GM19395 (cell line): ENCODE results near the gene ZNF366.

ENCODE experiments used
- ATAC-seq: cut with Tn5 transposase; IDR thresholded peaks from one replicate; pipeline ENCODE4 v1.9.1; 2021; ENCODE audit warnings: mild to moderate bottlenecking, moderate library complexity; ENCODE audit not compliant: unreplicated experiment

ZNF366 gene

GRCh38 chr5:72465601-72466563, 41.3 kb downstream of the ZNF366 start:
- peak; percentile 76 for ATAC-seq

GRCh38 chr5:72465066-72465465, 42.1 kb downstream of the ZNF366 start:
- peak; percentile 26 for ATAC-seq

GRCh38 chr5:72464071-72464470, 43.1 kb downstream of the ZNF366 start:
- ATAC-seq: no peak

- no peak for ATAC-seq
These were observed 43.7 kb downstream of the ZNF366 start for GRCh38 chr5:72463449-72464052.

GRCh38 chr5:72460413-72460812, 46.8 kb downstream of the ZNF366 start:
- ATAC-seq: no peak

GRCh38 chr5:72459913-72460312, 47.3 kb downstream of the ZNF366 start:
- ATAC-seq: no peak

- peak; percentile 57 for ATAC-seq
These were observed 48.0 kb downstream of the ZNF366 start for GRCh38 chr5:72459089-72459661.

- ATAC-seq: no peak
These were observed 48.8 kb downstream of the ZNF366 start for GRCh38 chr5:72458407-72458806.

- ATAC-seq: no peak
These were observed 49.7 kb downstream of the ZNF366 start for GRCh38 chr5:72457491-72457890.

GRCh38 chr5:72456391-72457074, 50.7 kb downstream of the ZNF366 start:
- no peak for ATAC-seq

- ATAC-seq: no peak
These were observed 51.7 kb downstream of the ZNF366 start for GRCh38 chr5:72455476-72455875.

GRCh38 chr5:72454996-72455395, 52.2 kb downstream of the ZNF366 start:
- no peak for ATAC-seq

- ATAC-seq: no peak
These were observed 53.9 kb downstream of the ZNF366 start for GRCh38 chr5:72453246-72453775.

- no peak for ATAC-seq
These were observed 54.5 kb downstream of the ZNF366 start for GRCh38 chr5:72452515-72453245.

GRCh38 chr5:72451741-72452505, 55.3 kb downstream of the ZNF366 start:
- peak; percentile 65 for ATAC-seq

- no peak for ATAC-seq
These were observed 58.8 kb downstream of the ZNF366 start for GRCh38 chr5:72448368-72448767.

GRCh38 chr5:72447751-72448150, 59.5 kb downstream of the ZNF366 start:
- no peak for ATAC-seq

GRCh38 chr5:72445969-72446368, 61.2 kb downstream of the ZNF366 start:
- no peak for ATAC-seq

- ATAC-seq: no peak
These were observed 63.3 kb downstream of the ZNF366 start for GRCh38 chr5:72443883-72444282.
